GM12872 (cell line): ENCODE data around the gene MYOZ3.

Experiments
- TF ChIP-seq, protein P1 (sequence below): IDR thresholded peaks from 3 replicates; pipeline ENCODE4 v1.5.1; 2011; ENCODE audit warnings: low read depth, mild to moderate bottlenecking, low read length, moderate library complexity; ENCODE audit not compliant: insufficient read depth

The MYOZ3 gene

DNA sequence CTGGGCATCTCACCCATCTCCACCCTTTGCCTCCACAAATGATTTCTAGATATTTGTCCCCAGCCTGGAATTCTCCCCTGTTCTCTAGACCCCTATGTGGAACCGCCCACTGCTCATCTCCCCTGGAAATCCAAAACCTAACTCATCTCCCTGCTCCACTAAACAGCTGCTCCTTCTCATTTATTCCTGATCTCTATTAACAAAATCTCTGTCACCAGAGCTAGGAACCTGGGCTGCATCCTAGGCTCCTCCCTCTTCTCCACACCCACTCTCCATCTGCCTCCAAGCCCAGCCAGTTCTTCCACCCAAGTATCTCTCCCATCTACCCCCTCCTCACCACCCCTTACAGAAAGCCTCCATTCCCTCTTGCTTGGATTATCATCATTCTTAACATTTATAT is 44.5 kb upstream of the MYOZ3 start:
- TF ChIP-seq, protein P1, sequence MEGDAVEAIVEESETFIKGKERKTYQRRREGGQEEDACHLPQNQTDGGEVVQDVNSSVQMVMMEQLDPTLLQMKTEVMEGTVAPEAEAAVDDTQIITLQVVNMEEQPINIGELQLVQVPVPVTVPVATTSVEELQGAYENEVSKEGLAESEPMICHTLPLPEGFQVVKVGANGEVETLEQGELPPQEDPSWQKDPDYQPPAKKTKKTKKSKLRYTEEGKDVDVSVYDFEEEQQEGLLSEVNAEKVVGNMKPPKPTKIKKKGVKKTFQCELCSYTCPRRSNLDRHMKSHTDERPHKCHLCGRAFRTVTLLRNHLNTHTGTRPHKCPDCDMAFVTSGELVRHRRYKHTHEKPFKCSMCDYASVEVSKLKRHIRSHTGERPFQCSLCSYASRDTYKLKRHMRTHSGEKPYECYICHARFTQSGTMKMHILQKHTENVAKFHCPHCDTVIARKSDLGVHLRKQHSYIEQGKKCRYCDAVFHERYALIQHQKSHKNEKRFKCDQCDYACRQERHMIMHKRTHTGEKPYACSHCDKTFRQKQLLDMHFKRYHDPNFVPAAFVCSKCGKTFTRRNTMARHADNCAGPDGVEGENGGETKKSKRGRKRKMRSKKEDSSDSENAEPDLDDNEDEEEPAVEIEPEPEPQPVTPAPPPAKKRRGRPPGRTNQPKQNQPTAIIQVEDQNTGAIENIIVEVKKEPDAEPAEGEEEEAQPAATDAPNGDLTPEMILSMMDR = no peak

DNA sequence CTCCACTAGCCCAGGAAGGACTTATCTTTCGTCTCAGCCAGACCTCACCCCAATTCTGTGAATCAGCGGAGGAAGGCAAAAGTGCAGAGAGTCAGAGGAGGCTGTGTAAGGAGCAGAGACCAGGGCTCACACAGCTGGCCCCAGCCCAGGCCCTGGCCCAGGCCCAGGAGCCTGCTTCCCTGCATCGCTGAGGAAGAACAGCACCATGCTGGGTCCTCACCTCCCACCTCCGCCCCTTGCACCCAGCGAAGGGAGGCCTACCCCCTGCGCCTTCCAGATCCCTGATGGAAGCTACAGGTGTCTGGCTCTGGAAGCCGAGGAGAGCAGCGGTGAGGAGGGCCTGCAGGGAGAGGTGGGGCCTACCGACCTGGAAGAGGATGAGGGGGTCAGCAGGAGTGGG is 42.9 kb upstream of the MYOZ3 start:
- TF ChIP-seq, protein P1 = no peak

DNA sequence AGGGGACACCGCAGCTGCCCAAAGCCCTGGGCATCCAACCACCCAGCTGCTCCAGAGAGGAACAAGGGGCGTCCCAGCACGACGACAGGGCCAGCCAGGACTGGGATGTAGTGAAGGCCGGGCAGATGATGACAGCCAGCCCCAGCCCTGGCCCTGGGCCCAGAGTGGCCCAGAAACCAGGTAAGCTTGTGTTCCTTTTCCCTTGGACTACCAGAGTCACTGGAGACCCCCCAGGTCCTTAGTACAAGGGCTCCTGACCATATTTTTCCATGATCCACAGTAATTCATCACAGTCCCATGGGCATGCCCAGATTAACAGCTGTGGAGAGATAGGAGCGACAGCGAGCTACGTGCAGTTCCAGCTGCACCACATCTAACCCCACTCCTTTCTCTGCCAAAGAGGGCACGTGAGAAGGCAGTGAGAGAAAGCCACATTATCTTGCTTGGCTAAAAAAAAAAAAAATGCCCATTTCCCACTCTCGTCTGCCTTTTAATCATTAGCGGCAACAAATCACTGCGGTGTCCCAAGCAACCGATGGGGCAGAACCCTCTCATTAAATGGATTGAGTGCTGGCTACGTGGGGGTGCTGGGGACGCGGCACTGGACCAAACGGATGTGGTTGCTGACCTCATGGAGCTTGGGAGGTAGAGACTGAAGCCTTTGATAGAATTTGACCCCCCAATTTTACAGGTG is 42.3 kb upstream of the MYOZ3 start:
- TF ChIP-seq, protein P1 = no peak

DNA sequence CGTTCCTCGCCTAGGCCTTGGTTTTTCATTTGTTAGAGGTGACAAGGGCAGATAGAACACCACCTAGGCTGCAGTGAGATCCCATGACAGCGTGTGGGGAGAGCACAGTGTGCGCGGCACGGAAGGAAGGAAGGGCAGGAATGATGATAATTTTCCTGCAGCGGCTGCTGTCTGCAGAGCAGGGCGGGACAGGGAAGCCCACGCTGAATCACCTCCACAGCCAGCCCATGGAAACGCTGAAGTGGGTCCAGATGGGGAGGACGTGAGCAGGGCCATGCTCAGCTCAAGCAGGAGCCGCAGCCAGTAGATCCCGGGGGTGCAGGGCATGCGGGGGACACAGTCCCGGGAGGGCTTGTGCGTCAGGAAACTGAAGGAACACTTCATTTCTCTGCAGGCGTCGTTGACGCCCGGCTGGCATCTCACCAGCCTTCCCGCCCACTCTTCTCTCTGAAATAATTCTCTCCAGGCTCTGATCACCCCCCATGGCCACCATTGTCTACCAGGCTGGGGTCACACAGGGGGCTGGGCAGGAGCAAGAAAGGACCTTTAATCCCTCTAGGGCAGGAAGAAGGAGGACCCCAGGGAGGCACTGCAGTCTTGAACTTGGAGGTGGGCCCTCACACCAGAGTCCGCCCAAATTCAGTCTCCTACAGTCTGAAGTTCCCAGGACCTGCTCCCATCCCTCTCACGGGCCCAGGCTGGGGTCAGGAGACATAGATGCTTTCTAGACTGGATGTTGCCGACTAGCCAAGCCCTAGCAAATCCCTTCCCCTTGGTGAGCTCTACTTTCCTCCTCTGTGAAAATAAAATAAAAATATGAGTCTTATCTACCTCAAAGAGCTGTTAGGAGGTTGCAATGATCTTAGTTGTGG is 41.5 kb upstream of the MYOZ3 start:
- TF ChIP-seq, protein P1 = no peak

DNA sequence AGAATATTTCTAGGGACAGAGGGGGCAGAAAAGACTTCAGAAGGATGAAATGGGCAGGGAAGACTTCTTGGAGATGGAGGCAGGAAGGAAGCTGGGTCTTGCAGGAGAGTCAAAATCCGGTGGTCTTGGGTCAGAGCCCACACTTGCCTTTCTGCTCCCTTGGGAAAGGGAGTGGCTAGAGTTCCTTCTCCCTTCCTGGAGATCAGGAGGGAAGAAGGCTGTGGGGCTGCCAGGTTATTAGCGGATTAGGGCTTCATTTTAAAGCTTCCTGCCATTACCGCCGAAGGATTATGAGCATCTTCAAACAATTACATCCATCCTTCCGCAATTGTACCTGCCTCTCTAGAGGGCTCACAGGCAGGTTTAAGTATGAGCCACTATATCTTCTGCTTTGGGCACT is 39.8 kb upstream of the MYOZ3 start:
- TF ChIP-seq, protein P1 = no peak

DNA sequence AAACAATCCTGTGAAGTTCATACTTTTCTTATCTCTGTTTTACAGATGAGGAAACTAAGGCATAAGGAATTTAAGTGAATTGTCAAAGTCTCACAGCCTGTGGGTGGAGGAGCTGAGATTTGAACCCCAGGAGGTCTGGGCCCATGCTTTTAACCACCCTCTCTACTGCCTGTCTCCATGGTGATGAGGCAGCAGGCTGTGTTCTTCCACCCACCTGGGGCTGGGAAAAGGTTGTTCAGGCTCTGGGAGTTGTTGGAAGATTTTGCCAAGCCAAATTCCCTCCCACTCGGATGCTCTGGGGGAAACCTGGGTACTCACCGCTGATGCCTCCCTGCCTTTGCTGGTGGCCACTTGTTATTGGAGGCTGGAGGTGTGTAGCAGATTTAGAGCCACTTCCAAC is 38.9 kb upstream of the MYOZ3 start:
- TF ChIP-seq, protein P1 = no peak

DNA sequence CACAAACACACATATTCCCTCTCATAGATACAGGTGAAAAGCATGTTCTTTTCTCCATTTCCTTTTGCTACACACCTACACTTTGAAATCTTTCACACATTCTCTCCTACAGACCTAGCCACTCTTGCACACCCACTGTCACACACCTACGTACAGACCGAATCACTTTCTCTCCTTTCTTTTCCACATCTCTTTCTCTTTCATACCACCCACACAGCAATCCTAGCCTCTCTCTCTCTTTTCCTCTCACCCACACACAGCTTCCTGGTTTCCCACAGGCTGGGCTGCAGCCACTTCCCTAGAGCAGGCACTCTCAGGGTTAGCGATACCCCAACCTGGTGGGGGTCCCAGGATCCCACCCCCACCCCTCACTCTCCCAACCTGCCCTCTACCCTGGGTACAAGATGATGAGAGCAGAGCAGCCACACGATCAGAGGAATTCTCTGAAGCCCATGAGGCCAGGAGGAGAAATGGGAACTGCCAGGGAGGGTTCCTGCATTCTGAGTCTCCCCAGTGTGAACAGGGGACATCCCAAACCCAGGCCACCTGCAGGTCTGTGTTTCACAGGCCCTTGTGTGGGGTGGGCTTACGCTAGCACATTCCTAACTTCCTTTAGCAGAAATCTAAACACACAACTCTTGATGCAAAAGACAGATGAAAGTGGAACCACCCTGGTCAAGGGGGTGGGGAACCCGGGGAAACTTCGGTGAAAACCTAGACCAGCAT is 37.7 kb upstream of the MYOZ3 start:
- TF ChIP-seq, protein P1 = no peak
